ENCODE results near the gene PIGR. TPM values are rescaled to one million over a fixed set of nuclear protein-coding genes. Genes with fewer than 3 reads are reported as not detected.

Gene PIGR
- total RNA-seq, 1 donor from 2014 or later, result 1.00 TPM

DNA sequence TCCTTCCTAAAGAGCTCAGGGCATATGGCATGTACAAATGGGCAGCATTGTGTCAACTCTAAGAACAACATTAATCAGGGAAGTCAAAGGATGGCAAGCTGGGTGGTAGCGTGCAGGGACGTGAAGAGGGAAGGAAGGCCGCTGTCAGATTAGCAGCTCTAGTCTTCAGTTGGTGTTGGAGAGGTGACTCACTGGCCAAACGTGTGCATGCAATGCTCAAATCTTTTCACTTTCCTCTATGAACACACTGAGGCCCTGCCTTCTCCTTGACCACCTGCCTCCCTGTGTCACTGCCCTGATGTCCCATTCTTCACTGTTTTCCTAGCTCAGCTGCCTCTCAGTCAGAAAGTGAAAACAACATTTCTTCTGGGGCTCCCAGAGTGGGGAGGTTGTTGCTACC, 5.9 kb upstream of the PIGR start:
- Mint-ChIP-seq H3K27me3 (no peaks in the 10 kb centered on the region), H3K9me3 (peaks cover 3% of the 10 kb centered on the region), H3K4me1 (peaks cover 42% of the 10 kb centered on the region), H3K4me3 (no peak overlapping the region), H3K27ac (no peak overlapping the region), H3K36me3 (ENCODE audit: low read depth) (no peaks in the 10 kb centered on the region)
- intact Hi-C loops (cut with micrococcal nuclease), result loop anchor here (2.0 kb wide), 1 partner anchor 15 kb away; no protein-coding TSS in a partner anchor
- DNase-seq (no peak), ATAC-seq (ENCODE audit: low read depth) (no peak)
- ChIA-PET POLR2A (no interaction called here), CTCF (interaction anchor here (0.9 to 1.9 kb wide), 2 partner anchors 30 to 39 kb away, joined by 4 to 8 read pairs; no protein-coding TSS in a partner anchor)
- TF ChIP-seq, protein P1, sequence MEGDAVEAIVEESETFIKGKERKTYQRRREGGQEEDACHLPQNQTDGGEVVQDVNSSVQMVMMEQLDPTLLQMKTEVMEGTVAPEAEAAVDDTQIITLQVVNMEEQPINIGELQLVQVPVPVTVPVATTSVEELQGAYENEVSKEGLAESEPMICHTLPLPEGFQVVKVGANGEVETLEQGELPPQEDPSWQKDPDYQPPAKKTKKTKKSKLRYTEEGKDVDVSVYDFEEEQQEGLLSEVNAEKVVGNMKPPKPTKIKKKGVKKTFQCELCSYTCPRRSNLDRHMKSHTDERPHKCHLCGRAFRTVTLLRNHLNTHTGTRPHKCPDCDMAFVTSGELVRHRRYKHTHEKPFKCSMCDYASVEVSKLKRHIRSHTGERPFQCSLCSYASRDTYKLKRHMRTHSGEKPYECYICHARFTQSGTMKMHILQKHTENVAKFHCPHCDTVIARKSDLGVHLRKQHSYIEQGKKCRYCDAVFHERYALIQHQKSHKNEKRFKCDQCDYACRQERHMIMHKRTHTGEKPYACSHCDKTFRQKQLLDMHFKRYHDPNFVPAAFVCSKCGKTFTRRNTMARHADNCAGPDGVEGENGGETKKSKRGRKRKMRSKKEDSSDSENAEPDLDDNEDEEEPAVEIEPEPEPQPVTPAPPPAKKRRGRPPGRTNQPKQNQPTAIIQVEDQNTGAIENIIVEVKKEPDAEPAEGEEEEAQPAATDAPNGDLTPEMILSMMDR (IDR thresholded peaks at IDR 0.05), result no peak

DNA sequence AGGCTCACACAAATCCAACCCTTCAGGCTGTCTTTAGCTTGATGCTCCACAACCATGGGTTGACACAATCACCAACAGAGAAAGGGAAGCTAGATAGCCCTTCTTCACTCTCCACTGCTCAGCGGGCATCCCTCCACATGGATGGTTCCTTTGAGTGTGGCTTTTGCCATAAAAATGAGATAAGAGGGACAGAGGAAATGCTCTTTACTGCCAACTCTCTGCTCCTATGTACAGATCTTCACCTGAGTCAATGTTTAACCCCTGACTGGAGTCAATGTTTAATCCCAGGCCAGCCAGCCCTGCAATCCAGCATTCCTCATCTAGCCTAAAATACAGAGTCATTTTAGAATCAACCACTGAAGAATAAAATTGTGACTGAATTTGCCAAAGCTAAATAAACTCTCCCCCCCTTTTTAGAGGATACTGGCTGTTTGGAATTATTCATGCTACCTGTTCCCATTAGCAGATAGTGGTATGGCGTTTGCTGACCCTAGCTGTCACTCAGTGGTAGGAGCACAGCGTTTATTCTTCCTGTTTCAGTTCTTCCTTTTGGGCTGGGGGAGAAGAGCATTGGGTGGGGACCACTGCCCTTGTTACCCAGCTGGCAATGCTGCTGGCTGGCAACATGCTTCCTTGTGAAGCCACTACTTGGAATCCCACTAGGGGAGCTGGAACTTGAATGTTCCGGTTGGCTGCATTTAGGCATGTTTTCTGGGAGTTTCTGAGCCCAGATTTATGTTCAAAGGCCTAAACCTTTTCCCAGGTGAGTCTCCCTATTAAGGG, 5.2 kb upstream of the PIGR start:
- ChIA-PET POLR2A (no interaction called here), CTCF (interaction anchor here (0.9 to 1.9 kb wide), 3 partner anchors 20 to 39 kb away, joined by 3 to 8 read pairs (median 4); no protein-coding TSS in a partner anchor)
- Mint-ChIP-seq H3K27me3 (peaks cover 2% of the 10 kb centered on the region), H3K4me1 (peaks cover 42% of the 10 kb centered on the region), H3K9me3 (peaks cover 3% of the 10 kb centered on the region), H3K36me3 (ENCODE audit: low read depth) (no peaks in the 10 kb centered on the region), H3K4me3 (no peak overlapping the region), H3K27ac (no peak overlapping the region)
- ATAC-seq (ENCODE audit: low read depth), result no peak
- intact Hi-C loops (cut with micrococcal nuclease), result loop anchor here (2.0 kb wide), 1 partner anchor 15 kb away; no protein-coding TSS in a partner anchor
- DNase-seq, result no peak
- TF ChIP-seq, protein P1 (IDR thresholded peaks at IDR 0.05), result no peak

DNA sequence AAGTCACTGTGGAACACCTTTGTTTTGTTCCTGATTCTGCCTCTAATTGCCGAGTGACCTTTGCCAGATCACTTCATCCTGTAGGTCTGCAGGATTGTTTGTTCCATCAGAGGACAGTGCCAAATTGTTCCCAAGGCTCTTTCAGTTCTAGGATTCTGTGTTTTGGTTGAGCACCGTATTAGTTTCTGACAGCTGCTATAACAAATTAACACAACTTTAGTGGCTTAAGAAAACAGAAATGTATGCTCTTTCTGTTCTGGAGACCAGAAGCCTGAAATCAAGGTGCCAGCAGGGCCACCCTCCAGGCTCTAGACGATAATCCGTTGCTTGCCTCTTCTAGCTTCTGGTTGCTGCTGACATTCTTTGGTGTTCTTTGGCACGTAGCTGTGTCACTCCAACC, 3.4 kb upstream of the PIGR start:
- no peak for DNase-seq
- Mint-ChIP-seq H3K4me1 (peaks cover 31% of the 10 kb centered on the region), H3K36me3 (ENCODE audit: low read depth) (no peaks in the 10 kb centered on the region), H3K4me3 (no peak overlapping the region), H3K27me3 (peaks cover 8% of the 10 kb centered on the region), H3K9me3 (peaks cover 3% of the 10 kb centered on the region), H3K27ac (no peak overlapping the region)
- POLR2A ChIA-PET, result no interaction called here
- no peak for ATAC-seq (ENCODE audit: low read depth)
- TF ChIP-seq, protein P1 (IDR thresholded peaks at IDR 0.05), result no peak
- intact Hi-C loops (cut with micrococcal nuclease), result no loop called here
- CTCF ChIA-PET, result no interaction called here

DNA sequence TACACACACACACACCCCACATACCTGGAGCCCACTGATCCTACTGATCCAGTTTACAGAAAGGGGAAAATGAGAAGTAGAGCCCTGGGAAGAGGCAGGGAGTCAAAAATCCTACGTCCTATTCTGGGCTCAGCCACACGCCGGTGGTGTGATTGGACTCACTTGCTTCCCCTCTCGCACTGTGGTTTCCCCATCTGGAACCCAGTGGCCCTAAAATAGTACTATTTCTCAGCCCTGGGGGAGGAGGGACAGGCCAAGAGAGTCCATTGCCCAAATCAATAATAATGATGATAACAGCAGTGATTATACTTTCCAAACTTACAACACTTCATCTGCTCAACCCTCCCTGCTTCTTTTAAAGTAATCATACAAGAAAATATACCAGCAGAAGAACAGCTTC, 2.9 kb upstream of the PIGR start:
- Mint-ChIP-seq H3K27ac (no peak overlapping the region), H3K27me3 (peaks cover 10% of the 10 kb centered on the region), H3K4me3 (no peak overlapping the region), H3K9me3 (peaks cover 3% of the 10 kb centered on the region), H3K4me1 (peaks cover 27% of the 10 kb centered on the region), H3K36me3 (ENCODE audit: low read depth) (no peaks in the 10 kb centered on the region)
- DNase-seq (no peak), ATAC-seq (ENCODE audit: low read depth) (no peak)
- ChIA-PET CTCF (no interaction called here), POLR2A (no interaction called here)
- TF ChIP-seq, protein P1 (IDR thresholded peaks at IDR 0.05), result no peak
- intact Hi-C loops (cut with micrococcal nuclease), result no loop called here

DNA sequence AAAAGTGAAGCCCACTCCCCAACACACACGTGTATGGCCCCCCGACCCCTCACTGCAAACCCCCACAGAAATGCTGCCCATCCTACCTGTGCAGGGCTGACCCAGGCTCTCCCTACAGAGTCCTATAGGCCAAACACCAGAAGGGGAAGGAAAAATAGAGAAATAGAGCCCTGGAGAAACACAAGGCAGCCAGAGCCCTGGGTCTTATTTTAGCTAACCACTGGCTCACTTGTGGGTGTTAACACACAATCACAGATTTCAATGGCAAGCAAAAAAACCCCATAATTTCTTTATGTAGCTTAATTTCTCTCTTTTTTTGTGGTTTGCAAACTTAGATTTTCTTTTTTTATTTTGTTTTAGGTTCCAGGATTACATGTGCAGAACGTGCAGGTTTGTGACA, 989 bp upstream of the PIGR start:
- CTCF ChIA-PET, result interaction anchor here (2.2 kb wide), 1 partner anchor 212 kb away, joined by 6 read pairs; no protein-coding TSS in a partner anchor
- Mint-ChIP-seq H3K9me3 (peaks cover 3% of the 10 kb centered on the region), H3K4me3 (no peak overlapping the region), H3K27ac (no peak overlapping the region), H3K4me1 (peaks cover 19% of the 10 kb centered on the region), H3K27me3 (peaks cover 14% of the 10 kb centered on the region), H3K36me3 (ENCODE audit: low read depth) (no peaks in the 10 kb centered on the region)
- POLR2A ChIA-PET, result interaction anchor here (0.9 kb wide), 1 partner anchor 28 kb away, joined by 13 read pairs; no protein-coding TSS in a partner anchor
- intact Hi-C loops (cut with micrococcal nuclease), result no loop called here
- no peak for DNase-seq
- TF ChIP-seq, protein P1 (IDR thresholded peaks at IDR 0.05), result no peak
- no peak for ATAC-seq (ENCODE audit: low read depth)
